ENCODE measurements around the gene PRDX5.
"Not testable (repeated sequence)": the region's sequence is repeated elsewhere in the genome, so short reads cannot be mapped to it uniquely, and the experiment has no call there.

PRDX5 gene

DNA sequence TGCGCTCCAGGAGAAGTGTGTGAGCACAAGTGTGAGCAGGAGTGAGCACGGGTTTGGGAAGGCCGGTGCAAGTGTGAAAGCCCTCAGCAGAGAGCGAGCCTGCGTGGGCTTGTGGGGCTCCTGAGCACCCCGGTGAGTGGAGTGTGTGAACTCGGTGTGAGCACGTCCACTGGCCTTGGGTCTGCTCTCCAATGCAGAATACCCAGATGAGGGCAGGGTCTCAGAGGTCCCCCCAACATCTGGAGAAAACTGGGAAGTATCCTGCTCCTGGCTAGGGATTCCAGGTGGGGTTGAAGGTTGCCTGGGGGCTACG, 11.4 kb upstream of the PRDX5 start:
- no peak for DNase-seq

GRCh38 chr11:64306876-64307622, 10.9 kb upstream of the PRDX5 start:
- no peak for DNase-seq

- DNase-seq = not testable (repeated sequence)
These were observed 10.1 kb upstream of the PRDX5 start for GRCh38 chr11:64307795-64308194.

DNA sequence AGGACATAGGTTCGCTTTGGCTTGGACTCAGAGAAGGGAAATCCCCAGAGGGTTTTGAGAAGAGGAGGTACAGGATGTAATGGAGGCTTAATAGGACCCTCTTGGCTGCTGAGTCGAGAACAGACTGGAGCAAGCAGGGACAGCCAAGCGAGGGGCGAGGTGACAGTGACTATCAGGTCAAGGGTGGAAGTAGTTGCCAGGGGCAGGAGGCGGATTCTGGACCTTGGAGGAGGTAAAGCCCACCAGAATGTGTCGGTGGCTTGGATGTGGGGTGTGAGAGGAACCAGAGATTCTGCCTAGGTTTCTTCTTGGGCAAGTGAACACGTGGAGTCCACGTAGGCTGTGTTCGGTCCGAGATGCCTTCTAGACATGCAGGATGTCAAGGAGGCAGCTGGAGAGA, 5.0 kb upstream of the PRDX5 start:
- DNase-seq = no peak

GRCh38 chr11:64313491-64314145, 4.3 kb upstream of the PRDX5 start:
- DNase-seq = no peak

- no peak for DNase-seq
These were observed 3.6 kb upstream of the PRDX5 start for GRCh38 chr11:64314146-64314804.

GRCh38 chr11:64314805-64315561, 2.9 kb upstream of the PRDX5 start:
- no peak for DNase-seq

- DNase-seq = not testable (repeated sequence)
These were observed 2.0 kb upstream of the PRDX5 start for GRCh38 chr11:64315667-64316526.

- DNase-seq = no peak
These were observed 1.1 kb upstream of the PRDX5 start for GRCh38 chr11:64316672-64317324.

DNA sequence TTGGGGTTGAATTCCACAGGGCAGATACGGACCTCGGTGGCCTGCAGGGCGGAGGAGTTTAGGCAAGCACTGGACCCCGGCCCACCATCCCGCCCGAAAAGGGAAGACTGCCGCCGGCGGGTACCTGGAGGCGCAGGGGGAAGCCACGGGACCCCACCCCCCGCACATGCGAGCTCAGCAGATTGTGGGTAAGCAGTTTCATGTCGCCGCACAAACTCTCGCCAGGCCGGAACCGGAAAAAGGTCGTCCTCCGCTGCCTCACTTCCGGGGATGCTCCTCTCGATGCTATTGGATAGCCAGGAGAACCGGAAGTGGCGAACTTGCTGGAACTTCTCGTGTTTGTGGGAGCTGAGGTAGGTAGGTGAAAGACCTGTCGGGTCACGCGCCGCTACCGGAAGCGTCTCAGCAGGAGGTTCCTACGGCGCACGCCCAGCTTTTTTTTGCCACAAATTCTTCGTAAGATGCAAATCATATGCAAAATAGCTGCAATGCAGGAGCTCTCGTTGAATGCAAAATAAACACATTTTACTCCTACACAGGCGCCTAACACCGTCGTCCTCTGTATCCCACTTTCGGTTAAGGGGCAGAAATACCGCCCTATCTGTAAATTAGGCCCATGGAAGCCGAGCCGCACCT, 478 bp upstream of the PRDX5 start, which contains the start of gene TRMT112:
TRMT112 (minus strand) TSS at position 235 of the 636 bp plus-strand sequence; CDS start at position 202, 33 bp downstream.
- peak; percentile 95 for DNase-seq

- no peak for DNase-seq
These were observed 1.1 kb downstream of the PRDX5 start for GRCh38 chr11:64318766-64319761.

DNA sequence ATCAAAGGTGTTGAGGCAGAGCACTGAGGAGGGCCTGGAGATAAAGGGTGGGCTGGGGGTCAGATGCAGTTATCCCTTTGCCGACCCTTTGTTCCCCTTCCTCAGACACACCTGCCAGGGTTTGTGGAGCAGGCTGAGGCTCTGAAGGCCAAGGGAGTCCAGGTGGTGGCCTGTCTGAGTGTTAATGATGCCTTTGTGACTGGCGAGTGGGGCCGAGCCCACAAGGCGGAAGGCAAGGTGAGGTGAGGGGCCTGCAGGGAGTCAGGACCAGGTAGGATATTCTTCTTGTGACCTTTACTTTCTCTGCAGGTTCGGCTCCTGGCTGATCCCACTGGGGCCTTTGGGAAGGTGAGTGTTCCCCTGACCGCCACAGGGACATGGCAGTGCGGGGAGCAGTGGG, 2.6 kb downstream of the PRDX5 start:
- DNase-seq = no peak

- no peak for DNase-seq
These were observed 3.1 kb downstream of the PRDX5 start for GRCh38 chr11:64321026-64321425.

DNA sequence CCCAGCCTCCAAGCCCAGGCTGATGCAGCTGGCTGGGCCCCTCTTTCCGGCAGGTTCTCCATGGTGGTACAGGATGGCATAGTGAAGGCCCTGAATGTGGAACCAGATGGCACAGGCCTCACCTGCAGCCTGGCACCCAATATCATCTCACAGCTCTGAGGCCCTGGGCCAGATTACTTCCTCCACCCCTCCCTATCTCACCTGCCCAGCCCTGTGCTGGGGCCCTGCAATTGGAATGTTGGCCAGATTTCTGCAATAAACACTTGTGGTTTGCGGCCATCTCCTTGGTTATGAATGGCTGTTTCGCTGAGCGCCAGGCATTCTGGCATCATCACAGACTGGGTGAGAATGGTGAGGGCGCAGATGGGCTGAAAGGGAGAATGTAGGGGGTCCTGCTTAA, 3.6 kb downstream of the PRDX5 start:
- no peak for DNase-seq

DNA sequence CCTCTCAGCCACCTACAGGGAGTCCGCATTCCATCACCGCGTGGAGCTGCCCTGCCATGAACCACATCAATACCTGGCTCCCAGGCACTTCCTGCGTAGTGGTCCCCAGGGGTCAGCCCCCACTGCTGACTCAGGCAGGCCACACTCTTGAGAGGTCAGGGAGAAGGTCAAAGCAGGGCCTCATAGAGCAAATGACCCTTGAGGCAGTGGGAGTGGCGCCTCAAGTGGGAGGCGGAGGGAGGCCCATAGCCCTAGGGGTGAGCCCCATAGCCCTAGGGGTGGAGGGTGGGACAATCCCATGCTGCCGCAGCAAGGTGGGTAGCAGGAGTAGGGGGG, 5.0 kb downstream of the PRDX5 start:
- DNase-seq = no peak

- no peak for DNase-seq
These were observed 5.5 kb downstream of the PRDX5 start for GRCh38 chr11:64323373-64323772.

DNA sequence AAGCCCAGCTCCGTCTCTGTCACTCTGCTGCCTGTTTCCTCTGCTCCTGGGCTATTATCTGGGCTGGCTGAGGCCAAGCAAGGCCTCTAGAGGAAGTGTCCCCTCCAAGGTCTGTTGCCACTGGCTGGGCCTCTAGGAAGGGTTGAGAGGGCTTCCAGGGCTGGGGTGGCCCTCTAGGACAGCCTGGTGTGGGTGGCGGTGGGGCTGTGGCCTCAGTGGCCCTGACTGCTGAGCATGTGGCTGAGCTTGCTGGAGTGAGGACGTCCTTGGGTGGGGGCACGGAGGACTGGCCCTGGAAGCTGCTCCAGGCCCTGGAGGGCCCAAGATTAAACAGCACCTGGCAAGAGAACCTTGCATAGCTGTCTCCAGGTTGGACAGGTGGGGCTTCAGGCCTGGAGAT, 6.1 kb downstream of the PRDX5 start:
- DNase-seq = not testable (repeated sequence)

DNA sequence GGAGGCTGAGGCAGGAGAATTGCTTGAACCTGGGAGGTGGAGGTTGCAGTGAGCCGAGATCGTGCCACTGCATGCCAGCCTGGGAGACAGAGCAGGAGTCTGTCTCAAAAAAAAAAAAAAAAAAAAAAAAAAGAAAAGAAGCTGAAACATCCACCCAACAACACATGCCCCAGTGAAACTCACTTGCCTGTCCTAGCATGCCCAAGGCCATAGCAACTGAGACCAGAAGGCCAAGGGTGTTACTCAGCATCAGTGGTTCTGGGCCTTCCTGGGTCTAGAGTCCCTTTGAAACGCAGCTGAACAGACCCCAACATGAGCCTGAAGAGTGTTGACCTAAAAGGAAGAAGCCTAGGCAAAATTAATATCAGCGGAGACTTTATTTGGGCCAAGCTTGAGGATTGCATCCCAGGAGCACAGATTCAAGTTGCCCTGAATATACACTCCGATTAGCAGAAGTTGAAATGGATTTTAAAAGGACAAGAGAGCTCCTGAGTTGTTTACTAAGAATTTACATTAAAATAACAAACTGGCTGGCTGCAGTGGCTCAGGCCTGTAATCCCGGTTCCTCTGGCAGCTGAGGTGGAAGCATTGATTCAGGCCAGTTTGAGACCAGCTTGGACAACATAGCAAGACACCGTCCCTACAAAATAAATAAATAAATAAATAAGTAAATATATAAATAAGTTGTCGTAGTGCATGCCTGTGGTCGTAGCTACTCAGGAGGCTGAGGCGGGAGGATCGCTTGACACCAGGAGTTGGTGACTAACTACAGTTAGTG, 7.0 kb downstream of the PRDX5 start:
- no peak for DNase-seq

DNA sequence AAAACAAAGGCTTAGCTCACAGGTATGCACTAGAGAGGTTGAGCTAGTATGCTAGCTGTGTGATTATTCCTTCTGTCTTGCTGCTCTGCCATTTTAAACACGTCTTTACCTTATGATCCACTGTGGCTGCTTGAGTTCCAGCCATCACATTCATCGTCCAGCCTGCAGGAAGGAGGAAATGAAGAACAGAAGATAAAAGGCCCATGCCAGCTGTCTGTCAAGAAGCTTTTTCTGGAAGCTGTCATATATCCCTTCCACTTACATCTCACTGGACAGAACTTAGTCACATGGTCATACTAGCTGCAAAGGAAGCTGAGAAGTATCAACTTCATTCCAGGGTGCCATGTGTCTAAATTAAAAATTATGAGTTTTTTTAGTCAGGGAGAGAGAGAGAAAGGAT, 9.5 kb downstream of the PRDX5 start:
- DNase-seq = no peak

All from NCI-H1417 treated with DMSO at 0.1 percent for 48 hours (cell line).